GM03348 (cell line): ENCODE data around the gene DGCR2.

Experiments
- DNase-seq: peaks from one replicate; pipeline ENCODE4 v3.0.0; 2012; ENCODE audit warnings: low spot score

DGCR2 gene

DNA sequence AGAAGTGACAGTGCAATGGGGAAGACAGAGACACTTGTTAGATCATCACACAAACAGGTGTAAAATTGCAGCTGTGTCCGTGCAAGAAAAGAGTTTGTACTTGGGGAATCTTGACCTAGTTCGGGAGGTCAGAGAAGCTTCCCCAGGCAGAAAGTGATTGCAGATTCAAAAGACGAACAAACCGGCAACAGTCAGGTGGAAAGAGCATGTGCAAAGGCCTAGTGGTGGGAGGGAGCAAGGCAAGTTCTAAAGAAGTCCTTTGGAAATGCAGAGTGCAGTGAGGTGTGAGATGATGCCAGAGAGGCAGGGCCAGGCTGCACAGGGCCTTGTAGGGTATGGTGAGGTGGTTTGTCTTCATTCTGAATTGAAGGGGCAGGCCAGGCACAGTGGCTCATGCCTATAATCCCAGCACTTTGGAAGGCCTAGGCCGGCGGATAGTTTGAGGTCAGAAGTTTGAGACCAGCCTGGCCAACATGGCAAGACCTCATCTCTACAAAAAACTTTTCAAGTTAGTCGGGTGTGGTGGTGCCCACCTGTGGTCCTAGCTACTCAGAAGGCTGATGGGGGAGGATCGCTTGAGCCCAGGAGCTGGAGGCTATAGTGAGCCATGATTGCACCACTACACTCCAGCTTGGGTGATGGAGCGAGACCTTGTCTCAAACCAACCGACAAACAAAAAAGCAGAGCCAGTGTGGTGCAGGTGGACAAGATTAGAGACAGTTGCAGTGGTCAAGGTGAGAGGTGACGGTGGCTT, 24.2 kb upstream of the DGCR2 start:
- DNase-seq: no peak

GRCh38 chr22:19143967-19144400, 21.8 kb upstream of the DGCR2 start:
- DNase-seq: peak; percentile 49

- no peak for DNase-seq
These were observed 21.0 kb upstream of the DGCR2 start for GRCh38 chr22:19143212-19143611.

DNA sequence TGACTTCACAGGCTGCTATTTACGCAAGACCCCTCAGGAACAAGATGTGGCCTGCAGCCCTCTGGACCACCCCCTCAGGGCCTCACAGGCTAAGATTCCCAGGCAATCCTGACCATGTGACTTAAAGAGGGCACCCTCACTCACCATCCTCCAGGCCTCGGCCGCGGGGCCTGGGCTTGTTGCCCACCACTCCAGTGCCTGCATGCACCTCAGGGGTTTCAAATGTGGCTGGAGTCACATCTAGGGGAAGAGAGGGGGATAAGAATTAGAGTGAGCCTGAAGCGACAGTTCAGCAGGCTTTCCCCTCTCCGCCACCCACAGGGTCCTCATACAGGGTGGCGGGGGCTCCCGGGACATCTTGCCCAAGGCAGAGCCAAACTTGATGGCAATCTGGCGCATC, 20.2 kb upstream of the DGCR2 start:
- no peak for DNase-seq

- DNase-seq: no peak
These were observed 17.8 kb upstream of the DGCR2 start for GRCh38 chr22:19139974-19140373.

- DNase-seq: no peak
These were observed 16.8 kb upstream of the DGCR2 start for GRCh38 chr22:19139001-19139356.

DNA sequence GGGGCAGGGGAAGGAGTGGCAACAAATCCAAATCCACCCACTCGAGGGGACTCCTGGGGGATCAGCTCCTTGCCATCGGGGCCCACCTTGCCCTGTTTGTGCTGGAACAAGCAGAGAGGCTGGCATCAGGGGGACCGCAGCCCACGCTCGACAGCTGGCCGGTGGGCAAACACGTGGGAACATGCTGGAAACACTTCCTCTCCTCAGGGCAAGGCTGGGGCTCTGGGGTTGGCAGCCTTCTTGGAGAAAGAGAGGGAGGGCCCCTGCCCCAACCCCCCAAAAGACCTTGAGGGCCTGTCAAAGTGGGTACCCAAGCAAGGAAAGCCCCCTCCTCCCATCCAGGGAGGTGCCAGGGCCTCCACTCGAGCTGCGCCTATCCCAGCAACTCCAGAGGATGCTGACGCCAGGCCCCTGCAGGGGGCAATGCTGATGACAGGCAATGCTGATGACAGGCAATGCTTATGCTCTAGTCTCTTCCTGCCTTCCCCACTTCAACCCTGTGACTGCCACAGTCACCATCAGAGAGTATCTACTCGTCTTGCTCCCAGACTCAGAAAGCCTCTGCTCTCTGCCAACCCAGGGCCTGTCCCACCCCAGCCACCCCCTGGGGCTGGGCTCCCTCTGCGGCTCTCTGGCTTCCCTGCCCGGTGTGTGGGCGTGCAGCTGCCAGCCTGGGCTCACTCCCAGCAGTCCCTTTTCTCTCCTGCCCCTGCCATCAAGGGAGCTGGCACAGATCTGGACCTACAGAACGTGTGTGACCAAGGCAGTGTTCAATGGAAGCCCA, 16.2 kb upstream of the DGCR2 start:
- DNase-seq: no peak

GRCh38 chr22:19137384-19138216, 15.4 kb upstream of the DGCR2 start:
- DNase-seq: no peak

DNA sequence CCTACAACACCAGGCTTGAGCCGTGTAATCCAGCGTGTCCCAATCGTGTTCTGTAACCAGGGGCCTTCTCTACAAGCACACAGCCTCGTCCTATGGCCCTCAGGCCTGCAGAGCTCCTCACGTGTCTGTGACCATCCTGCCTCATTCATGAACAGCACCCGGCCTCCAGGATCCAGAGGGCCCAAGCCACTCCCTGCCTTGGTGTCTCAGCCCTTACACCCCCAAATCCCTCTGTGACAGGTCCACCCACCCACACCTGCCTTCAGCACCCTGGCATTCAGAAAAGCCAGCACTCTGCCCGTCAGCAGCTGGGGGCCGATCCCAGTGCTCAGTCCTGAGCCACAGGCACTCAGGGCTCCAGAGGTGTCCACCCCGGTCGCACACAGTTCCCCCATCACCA, 14.7 kb upstream of the DGCR2 start:
- DNase-seq: no peak

- no peak for DNase-seq
These were observed 12.7 kb upstream of the DGCR2 start for GRCh38 chr22:19134874-19135273.

DNA sequence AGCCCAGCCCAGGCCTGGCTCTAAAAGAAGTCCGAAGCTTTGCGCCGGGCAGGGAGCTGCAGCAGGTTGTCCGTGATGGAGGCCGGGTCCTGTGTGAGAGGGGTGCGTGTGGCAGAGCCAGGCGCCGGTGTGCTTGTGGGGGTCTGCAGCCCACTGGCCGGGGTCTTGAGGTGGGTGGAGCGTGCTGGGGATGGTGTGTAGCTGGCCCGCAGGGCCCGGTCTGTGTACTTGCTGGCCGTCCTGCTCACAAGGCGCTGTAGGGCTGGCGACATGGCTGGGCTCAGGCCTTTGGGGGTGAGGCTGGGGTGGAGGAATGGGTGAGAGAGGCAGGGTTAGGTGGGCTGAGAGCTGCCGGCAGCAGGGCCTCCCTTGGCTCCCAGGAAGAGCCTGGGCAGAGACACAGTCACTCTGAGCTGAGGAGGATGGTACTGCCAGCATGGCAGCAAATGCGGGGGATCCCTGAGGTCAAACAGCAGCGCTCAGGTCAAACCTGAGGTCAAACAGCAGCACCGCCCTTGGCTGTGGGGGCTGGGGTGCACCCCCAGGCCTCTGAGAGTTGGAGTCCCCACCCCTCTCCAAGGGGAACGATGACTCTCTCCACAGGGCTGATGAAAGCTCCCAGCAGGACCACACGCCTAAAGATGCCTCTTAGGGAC, 12.1 kb upstream of the DGCR2 start:
- no peak for DNase-seq

GRCh38 chr22:19133561-19133960, 11.3 kb upstream of the DGCR2 start:
- DNase-seq: no peak

DNA sequence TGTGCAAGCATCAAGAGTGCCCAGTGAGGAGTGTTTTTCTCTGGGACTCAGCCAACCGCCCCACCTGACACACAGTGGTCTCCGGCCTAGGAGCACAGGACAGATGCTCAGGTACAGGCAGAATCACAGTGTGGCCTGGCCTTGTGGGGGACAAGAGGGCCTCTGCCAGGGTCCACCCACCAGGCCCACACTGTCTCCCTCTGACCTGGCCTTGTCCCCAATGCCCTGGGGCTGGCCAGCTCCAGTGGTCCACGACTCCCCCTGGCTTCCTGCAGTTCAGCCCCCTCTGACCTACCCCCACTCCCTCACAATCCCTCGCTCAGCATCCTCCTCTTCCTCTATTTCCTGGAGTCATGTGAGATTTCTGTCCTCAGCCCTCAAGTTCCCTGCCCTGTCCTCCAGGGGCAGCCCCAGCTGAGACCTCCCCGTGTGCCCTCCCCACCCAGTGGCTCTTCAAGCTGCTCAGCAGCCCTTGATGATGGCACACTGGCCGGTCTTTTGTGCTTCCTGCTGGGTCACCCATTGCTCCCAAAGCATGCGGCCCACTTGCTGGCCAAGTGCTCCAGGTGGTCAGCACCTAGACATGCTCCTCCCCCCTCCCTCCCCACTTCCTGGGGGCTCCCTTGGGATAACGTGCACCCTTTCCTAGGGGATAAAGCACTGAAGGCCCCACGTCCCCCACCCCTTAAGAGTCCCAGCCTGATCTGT, 10.6 kb upstream of the DGCR2 start:
- no peak for DNase-seq

DNA sequence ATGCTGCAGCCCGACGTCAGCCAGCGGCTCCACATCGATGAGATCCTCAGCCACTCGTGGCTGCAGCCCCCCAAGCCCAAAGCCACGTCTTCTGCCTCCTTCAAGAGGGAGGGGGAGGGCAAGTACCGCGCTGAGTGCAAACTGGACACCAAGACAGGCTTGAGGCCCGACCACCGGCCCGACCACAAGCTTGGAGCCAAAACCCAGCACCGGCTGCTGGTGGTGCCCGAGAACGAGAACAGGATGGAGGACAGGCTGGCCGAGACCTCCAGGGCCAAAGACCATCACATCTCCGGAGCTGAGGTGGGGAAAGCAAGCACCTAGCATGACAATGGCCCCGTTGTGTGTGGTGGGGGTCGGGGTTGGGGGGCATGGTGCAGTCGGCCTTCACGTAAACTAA, 9.9 kb upstream of the DGCR2 start:
- DNase-seq: no peak

DNA sequence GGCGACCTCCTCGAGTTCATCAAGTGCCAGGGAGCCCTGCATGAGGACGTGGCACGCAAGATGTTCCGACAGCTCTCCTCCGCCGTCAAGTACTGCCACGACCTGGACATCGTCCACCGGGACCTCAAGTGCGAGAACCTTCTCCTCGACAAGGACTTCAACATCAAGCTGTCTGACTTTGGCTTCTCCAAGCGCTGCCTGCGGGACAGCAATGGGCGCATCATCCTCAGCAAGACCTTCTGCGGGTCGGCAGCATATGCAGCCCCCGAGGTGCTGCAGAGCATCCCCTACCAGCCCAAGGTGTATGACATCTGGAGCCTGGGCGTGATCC, 9.4 kb upstream of the DGCR2 start:
- DNase-seq: no peak

GRCh38 chr22:19130959-19131684, 8.9 kb upstream of the DGCR2 start, which contains the start of gene TSSK2:
Gene TSSK2, plus strand, starts transcription at chr22:19131308. Its CDS starts 92 bp downstream, at chr22:19131400.
- DNase-seq: no peak

DNA sequence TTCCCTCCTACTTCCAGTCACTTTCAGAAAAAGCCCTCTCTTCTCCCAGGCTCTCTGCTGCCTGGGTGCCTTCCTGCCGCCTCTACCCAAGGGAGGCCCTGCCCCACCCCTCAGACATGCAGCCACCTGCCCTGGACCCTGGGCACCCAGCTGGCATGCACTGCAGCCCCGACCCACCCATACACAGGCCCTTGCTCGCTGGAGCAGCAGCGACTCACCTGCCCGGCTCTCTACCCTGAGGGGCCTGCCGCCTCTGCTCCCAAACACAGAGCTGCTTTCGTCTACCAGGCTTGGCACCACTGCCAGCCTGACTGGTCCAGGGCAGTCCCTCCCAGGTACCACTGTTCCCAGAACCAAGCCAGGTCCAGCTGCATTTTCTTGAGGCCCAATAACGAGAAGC, 7.7 kb upstream of the DGCR2 start:
- DNase-seq: no peak

DNA sequence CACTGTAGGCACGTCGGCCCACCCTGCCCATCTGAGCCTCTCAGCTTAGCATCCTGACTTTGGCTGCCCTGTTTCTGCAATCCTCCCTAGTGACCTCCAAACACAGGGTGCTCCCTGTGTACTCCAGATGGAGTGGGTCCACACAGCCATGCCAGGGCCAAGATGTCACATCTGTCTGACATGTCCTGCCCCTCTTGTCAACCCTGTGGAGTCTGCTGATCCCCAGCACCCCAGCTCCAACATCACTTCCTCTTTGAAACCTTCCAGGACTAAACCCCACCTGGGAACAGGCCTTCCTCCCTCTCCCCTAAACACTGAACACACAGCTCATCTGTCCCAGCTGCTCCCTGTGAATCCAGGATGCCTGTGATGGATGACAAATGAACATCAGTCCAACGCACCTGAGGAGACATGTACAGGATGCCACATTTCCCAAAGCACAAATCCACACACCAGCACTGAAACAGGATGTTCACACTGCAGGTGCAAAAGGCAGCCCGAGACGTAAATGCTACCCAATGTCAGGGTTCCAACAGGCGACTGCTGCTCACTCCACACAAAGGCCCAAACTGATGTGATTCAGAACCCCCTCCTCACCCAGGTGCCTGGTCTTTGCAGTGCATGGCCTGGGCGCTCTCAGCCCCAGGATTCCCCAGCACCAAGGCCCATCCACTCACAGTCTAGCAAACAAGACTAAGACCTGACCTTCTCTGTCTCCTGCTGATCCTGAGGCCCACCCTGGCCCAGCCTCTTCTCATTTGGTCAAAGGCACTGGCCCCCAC, 6.9 kb upstream of the DGCR2 start:
- no peak for DNase-seq

DNA sequence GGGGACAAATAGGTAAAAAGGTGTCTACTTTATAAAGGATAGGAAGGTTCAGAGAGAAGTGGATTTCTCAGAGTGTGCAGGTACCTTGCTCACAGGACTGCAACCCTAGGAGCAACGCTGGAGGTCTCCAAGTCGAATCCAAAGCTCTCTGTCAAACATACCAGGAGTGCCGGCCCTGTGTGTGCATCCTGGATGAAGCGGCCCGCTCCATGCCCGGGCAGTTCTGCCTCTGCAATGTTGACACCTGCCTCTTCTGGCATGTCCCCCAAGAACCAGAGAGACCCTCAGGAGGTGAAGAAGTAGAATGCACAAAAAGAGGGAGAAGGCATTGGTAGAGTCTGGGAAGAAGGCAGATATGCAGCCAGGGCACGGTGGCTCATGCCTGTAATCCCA, 5.8 kb upstream of the DGCR2 start:
- DNase-seq: no peak

- DNase-seq: no peak
These were observed 5.3 kb upstream of the DGCR2 start for GRCh38 chr22:19127329-19128008.
